A673 (cell line): ENCODE results near the gene PRIMA1. TPM values are rescaled to one million over a fixed set of nuclear protein-coding genes. Genes with fewer than 3 reads are reported as not detected.

Experiments used
- BruUV-seq: library from RNA; stranded (reverse); fragments of 400-500 nt; replicated peaks from 2 replicates; lab custom pipeline; 2021; lab: Mats Ljungman, UMichigan
- CTCF ChIA-PET: fragments of 300-600 bp; sonication (Branson Sonifier 250); formaldehyde crosslinking; loops from one replicate; lab custom pipeline; 2022; ENCODE audit warnings: antibody characterized with exemption; lab: Charles Lee
- POLR2A ChIA-PET: fragments of 300-600 bp; sonication (Branson Sonifier 250); formaldehyde crosslinking; loops from one replicate; lab custom pipeline; 2022; ENCODE audit warnings: antibody characterized with exemption; ENCODE audit not compliant: low non-redundant PET; lab: Charles Lee
- DNase-seq: peaks from one replicate; pipeline ENCODE4 v3.0.0-alpha.2; 2015; ENCODE audit warnings: low spot score
- H3K27ac ChIP-seq: fragments of 200-600 bp; sonication (generic); 2 replicates; pipeline ENCODE4 v1.5.1; 2016; ENCODE audit warnings: mixed run types, low read depth, mild to moderate bottlenecking, mixed read lengths, antibody characterized with exemption, low read length; ENCODE audit not compliant: poor library complexity, severe bottlenecking
- H3K27me3 ChIP-seq: fragments of 200-600 bp; sonication (generic); replicated peaks from 2 replicates; pipeline ENCODE4 v1.6.1; 2017; ENCODE audit warnings: mixed run types, low read depth, mild to moderate bottlenecking, mixed read lengths, antibody characterized with exemption, low read length; ENCODE audit not compliant: insufficient read depth, poor library complexity
- H3K36me3 ChIP-seq: fragments of 200-600 bp; sonication (generic); 2 replicates; pipeline ENCODE4 v1.6.1; 2016; ENCODE audit warnings: mixed run types, mild to moderate bottlenecking, mixed read lengths, antibody characterized with exemption, low read length; ENCODE audit not compliant: insufficient read depth, poor library complexity, severe bottlenecking
- H3K4me1 ChIP-seq: fragments of 200-600 bp; sonication (generic); 2 replicates; pipeline ENCODE4 v1.6.1; 2017; ENCODE audit warnings: mixed run types, mild to moderate bottlenecking, mixed read lengths, antibody characterized with exemption, low read length; ENCODE audit not compliant: insufficient read depth, poor library complexity, severe bottlenecking
- H3K4me3 ChIP-seq: fragments of 200-600 bp; sonication (generic); 2 replicates; pipeline ENCODE4 v1.5.1; 2016; ENCODE audit warnings: low read depth, mixed run types, mild to moderate bottlenecking, mixed read lengths, low read length; ENCODE audit not compliant: poor library complexity, severe bottlenecking
- H3K9me3 ChIP-seq: fragments of 200-600 bp; sonication (generic); 2 replicates; pipeline ENCODE4 v1.6.1; 2016; ENCODE audit warnings: mixed run types, low read depth, mild to moderate bottlenecking, mixed read lengths, antibody characterized with exemption, low read length; ENCODE audit not compliant: poor library complexity, severe bottlenecking
- CTCF ChIP-seq: fragments of 300-800, 200-600 bp; sonication (generic); conservative IDR thresholded peaks from 2 replicates; pipeline ENCODE4 v1.5.1; 2017; ENCODE audit warnings: low read depth, mild to moderate bottlenecking, antibody characterized with exemption, low read length, moderate library complexity, mixed read lengths
- EZH2 ChIP-seq: fragments of 200-600 bp; sonication (generic); IDR thresholded peaks from 2 replicates; pipeline ENCODE4 v1.6.1; 2017; ENCODE audit warnings: borderline replicate concordance, low read depth, mild to moderate bottlenecking, mixed read lengths, antibody characterized with exemption, low read length; ENCODE audit not compliant: poor library complexity, severe bottlenecking
- intact Hi-C: fragments of 100-400 bp; cut with micrococcal nuclease; formaldehyde crosslinking; loops from one replicate; pipeline ENCODE4 v1.10.0; 2022; ENCODE audit not compliant: unreplicated experiment
- total RNA-seq: library from RNA; stranded (reverse); gene quantifications from 2 replicates; pipeline ENCODE4 v1.2.3, GENCODE V29; 2021

Gene PRIMA1
- total RNA-seq, 1 experiment from 2014 or later, result 0.09 TPM

GRCh38 chr14:93708311-93708734 is 80.0 kb downstream of the PRIMA1 start:
- BruUV-seq, result no TSS peak
- no peaks in the 10 kb centered on the region for H3K4me1 ChIP-seq

GRCh38 chr14:93707475-93707874 is 80.8 kb downstream of the PRIMA1 start:
- H3K4me1 ChIP-seq, result no peaks in the 10 kb centered on the region
- no peak for TF ChIP-seq EZH2
- TF ChIP-seq CTCF, result no peak
- no peaks in the 10 kb centered on the region for H3K9me3 ChIP-seq
- no peak overlapping the region for H3K27ac ChIP-seq
- intact Hi-C loops, result no loop called here
- ChIA-PET POLR2A (interaction anchor here (0.7 kb wide), 1 partner anchor 213 kb away, joined by 4 read pairs; no protein-coding TSS in a partner anchor), CTCF (no interaction called here)
- no peak overlapping the region for H3K4me3 ChIP-seq
- BruUV-seq, result no TSS peak
- DNase-seq, result no peak
- H3K27me3 ChIP-seq, result peaks cover 8% of the 10 kb centered on the region
- no peaks in the 10 kb centered on the region for H3K36me3 ChIP-seq

More at GRCh38 chr14:93708311-93708734, 80.0 kb downstream of the PRIMA1 start:
- H3K27me3 ChIP-seq, result peaks cover 10% of the 10 kb centered on the region
- TF ChIP-seq EZH2 (no peak), CTCF (no peak)
- H3K4me3 ChIP-seq, result no peak overlapping the region
- DNase-seq, result no peak
- intact Hi-C loops, result no loop called here
- no peaks in the 10 kb centered on the region for H3K9me3 ChIP-seq
- H3K27ac ChIP-seq, result no peak overlapping the region
- ChIA-PET CTCF (no interaction called here), POLR2A (interaction anchor here (0.7 kb wide), 1 partner anchor 212 kb away, joined by 4 read pairs; no protein-coding TSS in a partner anchor)
- no peaks in the 10 kb centered on the region for H3K36me3 ChIP-seq

GRCh38 chr14:93706360-93706955 is 81.8 kb downstream of the PRIMA1 start:
- no peak for TF ChIP-seq EZH2
- no peak for TF ChIP-seq CTCF
- Histone ChIP-seq H3K9me3 (no peaks in the 10 kb centered on the region), H3K36me3 (no peaks in the 10 kb centered on the region), H3K27ac (no peak overlapping the region), H3K4me1 (no peaks in the 10 kb centered on the region), H3K4me3 (no peak overlapping the region), H3K27me3 (peaks cover 8% of the 10 kb centered on the region)
- POLR2A ChIA-PET, result no interaction called here
- intact Hi-C loops, result no loop called here
- DNase-seq, result no peak
- BruUV-seq, result no TSS peak
- CTCF ChIA-PET, result no interaction called here
